ENCODE data around the gene WNK1. TPM values are rescaled to one million over a fixed set of nuclear protein-coding genes. Genes with fewer than 3 reads are reported as not detected.
"Not testable (repeated sequence)": the region's sequence is repeated elsewhere in the genome, so short reads cannot be mapped to it uniquely, and the experiment has no call there.

The WNK1 gene
- total and polyA plus RNA-seq, 7 experiments from 2014 or later = 22.9 to 200 (median 164) TPM

- peak overlapping the region in 4 of 9 donors; percentile 39 to 81 (median 72) for H3K27ac Mint-ChIP-seq
- H3K4me1 Mint-ChIP-seq = peaks cover 46 to 87% (median 79%) of the 10 kb centered on the region in 7 donors
- no peak overlapping the region for H3K27ac ChIP-seq (ENCODE audit: low read depth, low read length)
- H3K9me3 Mint-ChIP-seq = no peaks in the 10 kb centered on the region
- intact Hi-C loops (cut with micrococcal nuclease) = no loop called here
- peak overlapping the region in 4 of 10 donors; percentile 40 to 66 (median 52) for H3K4me3 Mint-ChIP-seq
- ChIA-PET POLR2A (interaction anchor here (1.8 kb wide), 1 partner anchor 37 kb away, joined by 7 read pairs; the partner anchor contains the start of gene WNK1), CTCF (interaction anchor here (1.0 to 1.4 kb wide), 2 partner anchors 11 to 26 kb away, joined by 3 to 4 read pairs; no protein-coding TSS in a partner anchor)
- H3K27me3 Mint-ChIP-seq = no peaks in the 10 kb centered on the region
- peaks cover 0 to 10% (median 4%) of the 10 kb centered on the region in 5 donors for H3K36me3 Mint-ChIP-seq
- no peak for DNase-seq
- ATAC-seq = no peak
- H3K4me1 ChIP-seq (ENCODE audit: control insufficient read depth in 2 of 2, insufficient read depth in 2 of 2, low read length in 2 of 2) = peaks cover 33 to 44% of the 10 kb centered on the region in 2 donors
- H3K4me3 ChIP-seq (ENCODE audit: low read length) = no peak overlapping the region
- H3K27me3 ChIP-seq (ENCODE audit: control insufficient read depth in 2 of 2, insufficient read depth in 2 of 2, low read length in 2 of 2) = no peaks in the 10 kb centered on the region
- no peaks in the 10 kb centered on the region for H3K36me3 ChIP-seq (ENCODE audit: control insufficient read depth in 2 of 3, insufficient read depth in 3 of 3, low read length in 3 of 3)
- no peaks in the 10 kb centered on the region for H3K9me3 ChIP-seq (ENCODE audit: control insufficient read depth in 2 of 3, low read length in 3 of 3)
Observed at GRCh38 chr12:788288-788687, 35.9 kb downstream of the WNK1 start.

DNA sequence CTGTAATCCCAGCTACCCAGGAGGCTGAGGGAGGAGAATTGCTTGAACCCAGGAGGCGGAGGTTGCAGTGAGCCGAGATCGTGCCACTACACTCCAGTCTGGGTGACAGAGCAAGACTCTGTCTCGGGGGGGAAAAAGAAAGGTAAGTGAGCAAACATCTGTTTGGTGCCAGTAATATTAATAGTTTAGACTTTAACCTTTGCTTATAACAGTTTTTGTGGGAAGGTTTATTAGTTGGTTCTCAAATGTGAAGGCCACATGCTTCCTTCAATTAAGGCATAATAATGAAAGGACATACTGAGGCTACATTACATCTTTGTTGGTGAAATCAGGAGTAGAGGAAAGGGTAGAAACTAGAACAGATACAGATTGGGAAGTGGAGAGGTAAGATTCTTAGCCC is 36.4 kb downstream of the WNK1 start:
- peak overlapping the region in 8 of 9 donors; percentile 5 to 81 (median 54) for H3K27ac Mint-ChIP-seq
- H3K9me3 ChIP-seq (ENCODE audit: control insufficient read depth in 2 of 3, low read length in 3 of 3); ATAC-seq; H3K27ac ChIP-seq (ENCODE audit: low read depth, low read length); H3K27me3 Mint-ChIP-seq; DNase-seq; H3K4me3 ChIP-seq (ENCODE audit: low read length); H3K36me3 ChIP-seq (ENCODE audit: control insufficient read depth in 2 of 3, insufficient read depth in 3 of 3, low read length in 3 of 3); H3K27me3 ChIP-seq (ENCODE audit: control insufficient read depth in 2 of 2, insufficient read depth in 2 of 2, low read length in 2 of 2); H3K9me3 Mint-ChIP-seq: not testable (repeated sequence)
- intact Hi-C loops (cut with micrococcal nuclease) = loop anchor here in 1 of 2 donors (1.0 kb wide), 1 partner anchor 9 kb away; no protein-coding TSS in a partner anchor
- peaks cover 33 to 44% of the 10 kb centered on the region in 2 donors for H3K4me1 ChIP-seq (ENCODE audit: control insufficient read depth in 2 of 2, insufficient read depth in 2 of 2, low read length in 2 of 2)
- peaks cover 0 to 10% (median 4%) of the 10 kb centered on the region in 5 donors for H3K36me3 Mint-ChIP-seq
- peaks cover 47 to 92% (median 84%) of the 10 kb centered on the region in 7 donors for H3K4me1 Mint-ChIP-seq
- ChIA-PET CTCF (interaction anchor here (1.2 to 1.4 kb wide), 2 partner anchors 11 to 26 kb away, joined by 3 to 4 read pairs; no protein-coding TSS in a partner anchor), POLR2A (interaction anchor here (1.8 kb wide), 1 partner anchor 37 kb away, joined by 7 read pairs; the partner anchor contains the start of gene WNK1)
- peak overlapping the region in 5 of 10 donors; percentile 36 to 66 (median 45) for H3K4me3 Mint-ChIP-seq

GRCh38 chr12:789852-790563 is 37.6 kb downstream of the WNK1 start:
- Mint-ChIP-seq H3K4me3 (peak overlapping the region in 7 of 10 donors; percentile 33 to 66 (median 46)), H3K4me1 (peaks cover 53 to 97% (median 89%) of the 10 kb centered on the region in 7 donors), H3K36me3 (peaks cover 0 to 13% (median 3%) of the 10 kb centered on the region in 5 donors), H3K27ac (peak overlapping the region in 8 of 9 donors; percentile 39 to 88 (median 78)), H3K9me3 (no peaks in the 10 kb centered on the region), H3K27me3 (no peaks in the 10 kb centered on the region)
- Histone ChIP-seq H3K4me3 (ENCODE audit: low read length) (no peak overlapping the region), H3K27ac (ENCODE audit: low read depth, low read length) (no peak overlapping the region), H3K27me3 (ENCODE audit: control insufficient read depth in 2 of 2, insufficient read depth in 2 of 2, low read length in 2 of 2) (no peaks in the 10 kb centered on the region), H3K4me1 (ENCODE audit: control insufficient read depth in 2 of 2, insufficient read depth in 2 of 2, low read length in 2 of 2) (peaks cover 32 to 39% of the 10 kb centered on the region in 2 donors), H3K36me3 (ENCODE audit: control insufficient read depth in 2 of 3, insufficient read depth in 3 of 3, low read length in 3 of 3) (no peaks in the 10 kb centered on the region), H3K9me3 (ENCODE audit: control insufficient read depth in 2 of 3, low read length in 3 of 3) (no peaks in the 10 kb centered on the region)
- DNase-seq (no peak), ATAC-seq (peak; percentile 49)
- intact Hi-C loops (cut with micrococcal nuclease) = loop anchor here in 1 of 2 donors (1.0 to 5.0 kb wide), 4 partner anchors 11 to 33 kb away; no protein-coding TSS in a partner anchor
- POLR2A ChIA-PET = interaction anchor here (1.2 kb wide), 1 partner anchor 35 kb away, joined by 3 read pairs; no protein-coding TSS in a partner anchor
- CTCF ChIA-PET = interaction anchor here (0.9 to 1.2 kb wide), 2 partner anchors 25 to 303 kb away, joined by 3 read pairs; no protein-coding TSS in a partner anchor

GRCh38 chr12:790608-791007 is 38.2 kb downstream of the WNK1 start:
- Histone ChIP-seq H3K4me3 (ENCODE audit: low read length) (no peak overlapping the region), H3K27me3 (ENCODE audit: control insufficient read depth in 2 of 2, insufficient read depth in 2 of 2, low read length in 2 of 2) (no peaks in the 10 kb centered on the region), H3K36me3 (ENCODE audit: control insufficient read depth in 2 of 3, insufficient read depth in 3 of 3, low read length in 3 of 3) (no peaks in the 10 kb centered on the region), H3K9me3 (ENCODE audit: control insufficient read depth in 2 of 3, low read length in 3 of 3) (no peaks in the 10 kb centered on the region), H3K27ac (ENCODE audit: low read depth, low read length) (no peak overlapping the region), H3K4me1 (ENCODE audit: control insufficient read depth in 2 of 2, insufficient read depth in 2 of 2, low read length in 2 of 2) (peaks cover 38 to 45% of the 10 kb centered on the region in 2 donors)
- DNase-seq (no peak), ATAC-seq (no peak)
- POLR2A ChIA-PET = interaction anchor here (0.7 to 1.2 kb wide), 2 partner anchors 36 to 333 kb away, joined by 3 to 4 read pairs; no protein-coding TSS in a partner anchor
- Mint-ChIP-seq H3K9me3 (no peaks in the 10 kb centered on the region), H3K36me3 (peaks cover 0 to 19% (median 3%) of the 10 kb centered on the region in 5 donors), H3K27me3 (no peaks in the 10 kb centered on the region), H3K27ac (peak overlapping the region in 7 of 9 donors; percentile 39 to 81 (median 65)), H3K4me1 (peaks cover 59 to 99% (median 90%) of the 10 kb centered on the region in 7 donors), H3K4me3 (peak overlapping the region in 8 of 10 donors; percentile 0 to 66 (median 35))
- CTCF ChIA-PET = interaction anchor here (0.9 kb wide), 1 partner anchor 302 kb away, joined by 3 read pairs; no protein-coding TSS in a partner anchor
- intact Hi-C loops (cut with micrococcal nuclease) = loop anchor here in 1 of 2 donors (2.0 to 5.0 kb wide), 3 partner anchors 14 to 33 kb away; no protein-coding TSS in a partner anchor

DNA sequence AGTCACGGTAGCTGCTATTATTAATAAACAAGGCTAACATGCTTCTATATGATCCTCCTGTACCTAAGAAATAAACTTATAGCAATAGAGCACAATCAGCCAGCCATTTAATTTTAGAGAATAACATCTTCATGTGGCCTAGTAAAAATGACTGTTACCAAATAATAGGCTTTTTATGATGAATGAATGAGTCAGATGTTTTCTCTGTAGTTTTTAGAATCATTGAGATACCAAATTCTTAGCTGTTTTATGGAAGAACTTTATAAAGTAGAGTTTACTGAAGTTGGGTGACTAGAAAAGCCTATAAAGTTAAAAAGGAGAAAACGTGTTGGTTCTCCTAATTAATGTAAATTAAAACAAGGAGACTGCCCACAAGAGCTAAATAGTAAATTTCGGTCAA is 40.7 kb downstream of the WNK1 start:
- Mint-ChIP-seq H3K27ac (peak overlapping the region in 2 of 9 donors; percentile 52 to 78), H3K4me1 (peaks cover 59 to 98% (median 92%) of the 10 kb centered on the region in 7 donors), H3K9me3 (no peaks in the 10 kb centered on the region), H3K36me3 (peaks cover 0 to 19% (median 5%) of the 10 kb centered on the region in 5 donors), H3K27me3 (no peaks in the 10 kb centered on the region), H3K4me3 (peak overlapping the region in 1 of 10 donors; percentile 33)
- H3K4me3 ChIP-seq (ENCODE audit: low read length) = no peak overlapping the region
- POLR2A ChIA-PET = interaction anchor here (0.6 kb wide), 1 partner anchor 8 kb away, joined by 9 read pairs; no protein-coding TSS in a partner anchor
- H3K4me1 ChIP-seq (ENCODE audit: control insufficient read depth in 2 of 2, insufficient read depth in 2 of 2, low read length in 2 of 2) = peaks cover 36 to 44% of the 10 kb centered on the region in 2 donors
- H3K36me3 ChIP-seq (ENCODE audit: control insufficient read depth in 2 of 3, insufficient read depth in 3 of 3, low read length in 3 of 3) = no peaks in the 10 kb centered on the region
- ATAC-seq (no peak), DNase-seq (no peak)
- intact Hi-C loops (cut with micrococcal nuclease) = loop anchor here in 1 of 2 donors (5.0 kb wide), 1 partner anchor 36 kb away; no protein-coding TSS in a partner anchor
- no peak overlapping the region for H3K27ac ChIP-seq (ENCODE audit: low read depth, low read length)
- CTCF ChIA-PET = interaction anchor here (0.9 kb wide), 2 partner anchors 16 to 179 kb away, joined by 3 read pairs; no protein-coding TSS in a partner anchor
- H3K9me3 ChIP-seq (ENCODE audit: control insufficient read depth in 2 of 3, low read length in 3 of 3) = no peaks in the 10 kb centered on the region
- no peaks in the 10 kb centered on the region for H3K27me3 ChIP-seq (ENCODE audit: control insufficient read depth in 2 of 2, insufficient read depth in 2 of 2, low read length in 2 of 2)

GRCh38 chr12:793711-794110 is 41.3 kb downstream of the WNK1 start:
- POLR2A ChIA-PET = interaction anchor here (0.6 kb wide), 1 partner anchor 7 kb away, joined by 9 read pairs; no protein-coding TSS in a partner anchor

More at GRCh38 chr12:793711-794110, 41.3 kb downstream of the WNK1 start:
- H3K9me3 Mint-ChIP-seq = no peaks in the 10 kb centered on the region
- Histone ChIP-seq H3K4me3 (ENCODE audit: low read length) (no peak overlapping the region), H3K4me1 (ENCODE audit: control insufficient read depth in 2 of 2, insufficient read depth in 2 of 2, low read length in 2 of 2) (peaks cover 30 to 43% of the 10 kb centered on the region in 2 donors), H3K27me3 (ENCODE audit: control insufficient read depth in 2 of 2, insufficient read depth in 2 of 2, low read length in 2 of 2) (no peaks in the 10 kb centered on the region), H3K9me3 (ENCODE audit: control insufficient read depth in 2 of 3, low read length in 3 of 3) (no peaks in the 10 kb centered on the region), H3K36me3 (ENCODE audit: control insufficient read depth in 2 of 3, insufficient read depth in 3 of 3, low read length in 3 of 3) (no peaks in the 10 kb centered on the region), H3K27ac (ENCODE audit: low read depth, low read length) (no peak overlapping the region)
- H3K4me1 Mint-ChIP-seq = peaks cover 59 to 98% (median 92%) of the 10 kb centered on the region in 7 donors
- peaks cover 0 to 19% (median 5%) of the 10 kb centered on the region in 5 donors for H3K36me3 Mint-ChIP-seq
- H3K27me3 Mint-ChIP-seq = no peaks in the 10 kb centered on the region
- intact Hi-C loops (cut with micrococcal nuclease) = loop anchor here in 1 of 2 donors (5.0 kb wide), 1 partner anchor 36 kb away; no protein-coding TSS in a partner anchor
- H3K27ac Mint-ChIP-seq = peak overlapping the region in 3 of 9 donors; percentile 56 to 78 (median 72)
- ATAC-seq (no peak), DNase-seq (no peak)
- CTCF ChIA-PET = interaction anchor here (0.7 to 0.9 kb wide), 2 partner anchors 17 to 246 kb away, joined by 3 to 4 read pairs; no protein-coding TSS in a partner anchor
- peak overlapping the region in 2 of 10 donors; percentile 28 to 33 for H3K4me3 Mint-ChIP-seq
